NK-92 treated with Interleukin-12 subunit alpha and Interleukin-12 subunit beta, amount 100 ng/mL, for 24 hours (cell line): ENCODE results near the gene ARNT2.

ENCODE experiments used
- DNase-seq: peaks from one replicate; lab custom pipeline; 2025; lab: John Stamatoyannopoulos, UW

ARNT2 gene

GRCh38 chr15:80556694-80557367 is 152.6 kb downstream of the ARNT2 start:
- DNase-seq = no peak

- DNase-seq = no peak
Observed at GRCh38 chr15:80557441-80558234, 153.5 kb downstream of the ARNT2 start.

DNA sequence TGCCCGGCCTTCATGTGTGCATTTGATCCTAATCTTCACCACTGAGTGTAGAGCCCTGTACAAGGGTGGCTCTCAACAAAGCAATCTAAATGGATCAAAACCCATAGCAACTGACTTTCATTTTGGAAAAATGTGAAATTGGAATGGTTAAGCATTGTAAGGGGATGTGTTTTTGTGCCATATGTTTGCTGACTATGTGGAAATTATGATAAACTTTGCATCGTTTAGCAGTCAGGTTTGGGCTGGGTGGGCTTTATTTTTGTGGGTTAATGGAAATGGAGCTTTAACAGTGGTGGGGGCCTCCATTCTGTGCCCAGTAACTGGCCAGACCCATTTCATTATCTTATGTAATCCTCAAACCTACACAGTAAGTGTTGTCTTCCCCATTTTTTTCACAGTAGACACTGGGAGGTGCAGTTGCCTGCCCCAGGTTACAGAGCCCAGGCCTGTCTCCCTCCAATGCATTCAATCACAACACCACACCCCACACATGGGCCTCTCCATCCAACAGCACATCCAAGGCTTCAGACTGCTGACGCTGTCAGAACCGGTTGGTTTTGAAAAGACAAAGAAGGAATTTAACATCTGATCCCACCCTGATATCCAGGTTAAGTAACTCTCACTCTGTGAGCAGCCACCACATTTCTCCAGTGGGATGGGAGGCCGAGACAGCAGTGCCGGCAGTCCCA is 154.6 kb downstream of the ARNT2 start:
- no peak for DNase-seq

- DNase-seq = no peak
Observed at GRCh38 chr15:80559320-80559693, 155.1 kb downstream of the ARNT2 start.

GRCh38 chr15:80559761-80560160 is 155.6 kb downstream of the ARNT2 start:
- no peak for DNase-seq

DNA sequence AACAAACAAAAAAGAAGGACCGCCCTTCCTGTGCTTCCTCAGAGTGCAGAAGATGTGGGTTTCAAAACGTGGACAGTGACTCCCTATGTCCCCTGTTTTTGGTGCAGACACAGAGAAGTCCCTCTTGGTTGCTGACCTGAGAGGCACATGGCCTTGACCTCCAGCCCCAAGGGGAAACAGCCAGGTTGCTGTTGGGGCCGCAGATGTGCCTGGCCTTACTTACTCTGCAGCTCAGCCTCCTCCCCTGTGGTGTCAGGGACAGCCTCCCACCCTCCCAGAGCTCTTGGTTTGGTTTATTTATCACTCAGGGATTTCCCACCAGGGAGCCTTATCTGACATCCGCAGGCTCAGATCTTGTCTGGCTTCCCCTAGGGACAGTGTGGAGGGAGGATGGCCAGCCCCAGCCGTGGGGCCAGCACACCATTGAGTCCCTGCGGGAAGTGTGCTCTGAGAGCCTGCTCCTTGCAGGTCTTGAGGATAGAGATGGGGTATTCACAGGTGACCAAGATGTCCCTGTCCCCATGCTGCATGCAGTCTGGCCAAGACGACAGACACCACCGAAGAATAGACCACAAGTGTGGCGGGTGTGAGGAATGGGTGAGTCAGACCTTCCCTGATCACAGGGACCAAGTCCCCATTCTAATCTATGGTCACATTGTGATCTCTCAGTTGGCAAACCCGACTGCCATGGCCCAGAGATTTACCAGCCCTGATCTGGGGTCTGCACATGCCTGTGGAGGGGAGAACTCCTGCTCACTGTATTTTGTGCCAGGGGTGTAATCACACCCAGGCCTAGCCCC is 156.6 kb downstream of the ARNT2 start:
- no peak for DNase-seq

DNA sequence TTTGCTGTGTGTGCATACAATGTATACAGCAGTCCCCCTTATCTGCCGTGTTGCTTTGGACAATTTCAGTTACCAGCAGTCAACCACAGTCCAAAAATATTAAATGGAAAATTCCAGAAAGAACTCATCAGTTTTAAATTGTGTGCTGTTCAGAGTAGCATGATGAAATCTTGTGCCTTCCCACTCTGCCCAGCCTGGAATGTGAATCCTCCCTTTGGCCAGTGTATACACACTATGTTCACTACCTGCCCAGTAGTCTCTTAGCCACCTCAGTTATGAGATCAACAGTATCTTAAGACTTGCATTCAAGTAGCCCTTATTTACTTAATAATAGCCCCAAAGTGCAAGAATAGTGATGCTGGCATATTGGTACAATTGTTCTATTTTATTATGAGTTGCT is 157.3 kb downstream of the ARNT2 start:
- no peak for DNase-seq

DNA sequence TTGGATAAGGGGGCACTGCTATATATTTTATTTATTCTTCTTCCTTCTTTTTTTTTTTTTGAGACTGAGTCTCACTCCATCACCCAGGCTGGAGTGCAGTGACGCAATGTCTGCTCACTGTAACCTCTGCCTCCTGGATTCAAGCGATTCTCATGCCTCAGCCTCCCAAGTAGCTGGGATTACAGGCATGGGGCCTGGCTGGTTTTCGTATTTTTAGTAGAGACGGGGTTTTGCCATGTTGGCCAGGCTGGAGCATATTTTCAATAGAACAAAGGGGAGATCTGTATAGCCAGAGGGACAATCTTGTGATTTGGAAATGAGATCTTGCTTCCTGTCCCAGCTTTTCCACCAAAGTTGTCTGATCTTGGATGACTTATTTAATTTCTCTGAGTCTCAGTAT is 157.9 kb downstream of the ARNT2 start:
- DNase-seq = no peak

DNA sequence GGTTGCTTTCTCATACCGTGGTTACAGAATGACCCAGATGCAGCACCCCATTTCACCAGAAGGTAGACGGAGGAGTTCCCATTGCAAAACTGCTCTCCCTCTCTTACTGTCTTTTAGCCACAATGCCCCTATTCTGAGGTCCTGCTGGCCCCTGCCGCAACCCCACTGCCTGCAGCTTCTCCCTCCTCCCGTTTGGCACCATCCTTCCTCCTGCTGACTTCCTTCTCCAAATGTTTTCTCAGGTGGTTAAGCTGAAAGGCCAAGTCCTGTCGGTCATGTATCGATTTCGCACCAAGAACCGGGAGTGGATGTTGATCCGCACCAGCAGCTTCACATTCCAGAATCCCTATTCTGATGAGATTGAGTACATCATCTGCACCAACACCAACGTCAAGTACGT is 158.7 kb downstream of the ARNT2 start:
- no peak for DNase-seq

DNA sequence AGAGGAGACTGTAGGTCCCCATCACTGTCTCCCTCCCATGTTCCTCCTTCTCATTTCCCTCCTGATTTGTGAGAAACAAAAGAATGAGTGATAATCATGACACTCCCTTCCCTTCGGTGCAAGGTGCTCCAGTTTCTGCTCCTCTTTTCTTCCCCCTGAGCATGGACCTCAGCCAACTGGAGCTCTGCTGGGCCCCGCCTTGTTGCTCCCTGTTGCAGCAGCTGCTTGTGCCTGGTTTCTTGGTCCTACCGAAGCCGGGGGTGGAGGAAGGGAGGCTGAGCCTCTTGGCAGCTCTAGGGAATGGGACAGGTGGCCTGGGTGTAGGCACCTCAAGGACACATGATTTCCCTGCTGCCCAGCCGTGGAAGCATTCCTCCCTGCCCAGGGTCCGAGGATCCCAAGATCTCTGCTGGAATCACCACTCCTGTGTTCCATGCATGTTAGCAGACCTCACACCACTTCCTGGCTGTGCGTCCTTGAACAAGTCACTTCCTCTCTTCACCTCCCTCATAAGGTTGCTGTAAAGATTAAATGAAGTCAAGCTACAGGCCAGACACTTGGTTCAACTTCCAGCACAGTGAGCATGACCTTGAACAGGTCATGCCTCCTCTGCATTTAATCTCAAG is 159.3 kb downstream of the ARNT2 start:
- no peak for DNase-seq

- DNase-seq = no peak
Observed at GRCh38 chr15:80564056-80564455, 159.9 kb downstream of the ARNT2 start.

- DNase-seq = no peak
Observed at GRCh38 chr15:80565398-80565797, 161.2 kb downstream of the ARNT2 start.

- DNase-seq = no peak
Observed at GRCh38 chr15:80565988-80566387, 161.8 kb downstream of the ARNT2 start.

GRCh38 chr15:80567721-80568157 is 163.6 kb downstream of the ARNT2 start:
- DNase-seq = no peak

GRCh38 chr15:80568298-80568697 is 164.1 kb downstream of the ARNT2 start:
- no peak for DNase-seq

GRCh38 chr15:80568876-80569605 is 164.9 kb downstream of the ARNT2 start:
- no peak for DNase-seq

DNA sequence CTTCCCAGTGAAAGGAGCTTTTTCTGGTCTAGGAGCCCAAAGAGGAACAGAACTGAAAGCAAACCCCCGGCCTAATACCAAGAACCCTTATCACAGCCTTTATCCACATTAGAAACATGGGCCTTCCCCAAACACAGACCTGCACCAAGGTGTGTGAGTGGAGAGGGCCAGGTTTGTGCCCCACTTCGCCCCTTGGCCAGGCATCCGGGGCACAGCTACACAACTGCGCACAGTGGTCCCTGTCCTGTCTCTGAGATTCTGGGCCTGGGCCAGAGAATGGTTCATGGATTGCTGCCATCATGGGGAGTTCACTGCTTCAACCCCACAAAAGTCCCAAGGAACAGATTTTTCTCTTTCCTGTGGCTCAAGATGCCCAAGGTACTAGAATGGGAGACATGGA is 165.5 kb downstream of the ARNT2 start:
- DNase-seq = no peak

- no peak for DNase-seq
Observed at GRCh38 chr15:80570553-80570952, 166.4 kb downstream of the ARNT2 start.

- DNase-seq = no peak
Observed at GRCh38 chr15:80572337-80572736, 168.2 kb downstream of the ARNT2 start.

GRCh38 chr15:80573606-80574005 is 169.4 kb downstream of the ARNT2 start:
- no peak for DNase-seq

GRCh38 chr15:80574590-80574989 is 170.4 kb downstream of the ARNT2 start:
- no peak for DNase-seq
